ENCODE data around the gene VRK3. TPM values are rescaled to one million over a fixed set of nuclear protein-coding genes. Genes with fewer than 3 reads are reported as not detected.

VRK3 gene
- total RNA-seq, 1 donor from 2014 or later: 43.4 TPM

DNA sequence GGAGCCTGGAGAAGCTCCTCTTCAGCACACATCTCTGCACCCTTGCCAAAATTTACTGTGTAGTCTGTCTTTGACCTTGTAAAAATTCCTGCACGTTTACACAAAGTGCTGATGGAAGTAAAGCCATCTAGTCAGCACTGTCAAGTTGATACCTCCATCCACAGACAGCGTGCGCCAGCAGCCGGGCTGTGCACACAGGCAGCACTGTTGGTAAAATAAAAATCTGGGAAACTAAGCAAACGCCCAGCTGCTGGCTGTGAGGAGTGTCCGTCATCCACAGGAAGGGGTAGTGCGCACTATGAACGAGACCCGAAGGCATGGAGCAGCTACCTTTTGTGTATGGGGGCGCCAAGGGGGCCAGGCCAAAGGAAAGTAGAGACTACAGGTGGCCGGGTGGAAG is 46.8 kb downstream of the VRK3 start:
- H3K9me3 Mint-ChIP-seq: no peaks in the 10 kb centered on the region
- no peaks in the 10 kb centered on the region for H3K27me3 Mint-ChIP-seq (ENCODE audit: low read depth)
- H3K27ac Mint-ChIP-seq (ENCODE audit: unreplicated experiment): peak overlapping the region; percentile 81
- no peak overlapping the region for H3K4me3 Mint-ChIP-seq
- no peaks in the 10 kb centered on the region for H3K36me3 Mint-ChIP-seq (ENCODE audit: low read depth)
- TF ChIP-seq CTCF (conservative IDR thresholded peaks at IDR 0.05): no peak
- no peaks in the 10 kb centered on the region for H3K4me1 Mint-ChIP-seq
- DNase-seq (ENCODE audit: low read depth, low spot score): no peak

DNA sequence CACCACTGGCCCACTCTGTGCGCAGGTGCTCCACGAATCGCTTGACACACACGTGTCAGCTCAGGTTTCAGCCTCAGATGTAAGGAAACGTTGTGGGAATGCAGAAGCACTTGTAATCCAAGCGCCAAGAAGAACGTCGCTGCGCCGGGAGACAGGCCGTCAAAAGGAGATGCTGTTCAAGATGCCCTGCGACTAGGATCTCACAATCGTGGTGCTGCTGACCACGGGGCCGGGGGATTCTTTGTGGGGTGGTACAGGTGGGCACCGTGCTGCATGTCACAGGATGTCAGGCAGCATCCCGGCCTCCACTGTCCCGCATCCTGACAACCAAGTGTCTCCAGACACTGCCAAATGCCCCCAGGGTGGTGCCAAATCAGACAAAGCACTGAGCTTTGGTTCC is 47.3 kb downstream of the VRK3 start:
- no peak for DNase-seq (ENCODE audit: low read depth, low spot score)
- no peaks in the 10 kb centered on the region for H3K27me3 Mint-ChIP-seq (ENCODE audit: low read depth)
- no peak overlapping the region for H3K4me3 Mint-ChIP-seq
- H3K27ac Mint-ChIP-seq (ENCODE audit: unreplicated experiment): no peak overlapping the region
- no peaks in the 10 kb centered on the region for H3K9me3 Mint-ChIP-seq
- TF ChIP-seq CTCF (conservative IDR thresholded peaks at IDR 0.05): no peak
- no peaks in the 10 kb centered on the region for H3K4me1 Mint-ChIP-seq
- no peaks in the 10 kb centered on the region for H3K36me3 Mint-ChIP-seq (ENCODE audit: low read depth)

DNA sequence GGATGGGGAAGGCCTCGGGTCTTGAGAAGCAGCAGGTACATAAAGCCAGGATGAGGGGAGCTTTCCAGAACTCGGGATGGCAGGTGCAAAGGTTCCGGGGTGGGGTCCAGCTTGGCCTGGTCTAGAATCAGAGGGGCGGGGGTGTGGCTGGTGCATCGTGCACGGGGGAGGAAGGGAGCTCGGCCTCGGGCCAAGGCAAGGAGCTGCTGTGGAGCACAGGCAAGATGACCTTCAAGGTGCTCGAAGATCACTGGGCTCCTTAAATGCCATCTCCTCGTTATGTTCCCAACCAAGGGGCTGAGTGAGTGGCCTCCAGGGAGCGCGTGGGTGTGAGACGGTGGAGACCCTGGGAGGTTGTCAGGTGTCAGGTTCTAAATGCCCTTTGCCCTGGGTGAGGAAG is 48.1 kb downstream of the VRK3 start:
- Mint-ChIP-seq H3K4me3 (no peak overlapping the region), H3K27me3 (ENCODE audit: low read depth) (no peaks in the 10 kb centered on the region), H3K9me3 (no peaks in the 10 kb centered on the region), H3K27ac (ENCODE audit: unreplicated experiment) (no peak overlapping the region), H3K4me1 (no peaks in the 10 kb centered on the region), H3K36me3 (ENCODE audit: low read depth) (no peaks in the 10 kb centered on the region)
- no peak for TF ChIP-seq CTCF (conservative IDR thresholded peaks at IDR 0.05)
- DNase-seq (ENCODE audit: low read depth, low spot score): no peak

DNA sequence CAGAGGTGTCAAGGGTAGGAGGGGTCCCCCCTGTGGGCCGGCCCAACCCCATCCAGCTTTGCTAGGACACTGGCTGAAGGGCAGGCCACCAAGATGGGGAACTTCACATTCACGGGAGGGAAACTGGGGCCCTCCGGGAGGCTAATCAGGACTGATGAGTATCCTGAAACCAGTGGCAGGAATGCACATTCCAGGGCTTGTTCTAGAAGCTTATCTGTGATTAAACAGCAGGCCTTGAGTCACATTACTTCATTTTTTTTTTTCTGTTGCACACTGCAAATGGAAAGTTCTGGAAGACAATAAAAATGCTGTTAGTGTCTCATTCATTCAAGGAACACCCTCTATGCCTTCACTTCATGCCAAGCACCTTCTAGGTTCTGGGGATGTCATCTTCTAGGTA is 48.7 kb downstream of the VRK3 start:
- DNase-seq (ENCODE audit: low read depth, low spot score): no peak
- Mint-ChIP-seq H3K9me3 (no peaks in the 10 kb centered on the region), H3K36me3 (ENCODE audit: low read depth) (no peaks in the 10 kb centered on the region), H3K4me3 (no peak overlapping the region), H3K4me1 (no peaks in the 10 kb centered on the region), H3K27me3 (ENCODE audit: low read depth) (no peaks in the 10 kb centered on the region), H3K27ac (ENCODE audit: unreplicated experiment) (no peak overlapping the region)
- no peak for TF ChIP-seq CTCF (conservative IDR thresholded peaks at IDR 0.05)

DNA sequence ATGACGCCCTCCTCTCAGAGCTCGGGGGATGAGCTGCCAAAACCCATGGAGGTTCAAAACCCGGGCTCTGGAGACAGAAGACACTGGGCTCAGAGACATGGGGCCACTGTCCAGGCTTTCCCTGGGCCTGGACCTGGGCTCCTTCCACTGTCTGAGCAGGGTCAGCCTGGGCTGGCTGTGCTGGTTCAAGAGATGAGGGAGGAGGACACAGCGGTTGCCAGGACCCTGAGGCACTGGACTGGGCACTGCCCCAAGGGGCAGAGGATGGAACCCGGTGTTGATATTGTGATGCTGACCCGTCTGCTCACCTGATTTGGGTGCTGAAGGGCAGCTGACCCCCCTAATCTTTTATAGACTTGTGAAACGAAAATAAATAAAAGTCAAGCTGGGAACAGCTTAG is 50.1 kb downstream of the VRK3 start:
- no peaks in the 10 kb centered on the region for H3K27me3 Mint-ChIP-seq (ENCODE audit: low read depth)
- H3K4me1 Mint-ChIP-seq: no peaks in the 10 kb centered on the region
- H3K4me3 Mint-ChIP-seq: no peak overlapping the region
- no peak for DNase-seq (ENCODE audit: low read depth, low spot score)
- no peaks in the 10 kb centered on the region for H3K9me3 Mint-ChIP-seq
- TF ChIP-seq CTCF (conservative IDR thresholded peaks at IDR 0.05): no peak
- no peak overlapping the region for H3K27ac Mint-ChIP-seq (ENCODE audit: unreplicated experiment)
- H3K36me3 Mint-ChIP-seq (ENCODE audit: low read depth): no peaks in the 10 kb centered on the region

DNA sequence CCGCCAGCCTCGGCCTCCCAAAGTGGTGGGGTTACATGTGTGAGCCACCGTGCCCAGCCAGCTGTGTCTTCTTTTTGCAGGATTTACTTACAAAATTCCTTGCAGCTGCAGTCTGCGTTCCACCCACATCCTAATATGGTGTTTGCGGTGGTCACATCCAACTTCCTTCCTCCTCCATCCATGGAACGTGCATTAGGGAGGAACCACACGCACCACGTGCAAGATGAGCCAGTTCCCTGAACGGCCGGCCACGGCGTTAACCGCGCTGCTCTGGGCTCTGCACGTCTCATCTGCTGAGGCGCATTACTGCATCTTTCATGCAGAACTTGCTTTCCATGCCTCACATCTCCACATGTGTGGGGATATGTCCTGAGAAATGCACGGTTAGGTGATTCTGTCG is 51.2 kb downstream of the VRK3 start:
- Mint-ChIP-seq H3K4me3 (no peak overlapping the region), H3K27me3 (ENCODE audit: low read depth) (no peaks in the 10 kb centered on the region), H3K27ac (ENCODE audit: unreplicated experiment) (no peak overlapping the region), H3K9me3 (no peaks in the 10 kb centered on the region), H3K36me3 (ENCODE audit: low read depth) (no peaks in the 10 kb centered on the region), H3K4me1 (no peaks in the 10 kb centered on the region)
- no peak for TF ChIP-seq CTCF (conservative IDR thresholded peaks at IDR 0.05)
- DNase-seq (ENCODE audit: low read depth, low spot score): no peak

Data from neural crest cell (in vitro differentiated cells).